ENCODE data around the gene ZBTB1. TPM values are rescaled to one million over a fixed set of nuclear protein-coding genes. Genes with fewer than 3 reads are reported as not detected.

The ZBTB1 gene
- total and polyA plus RNA-seq, 2 experiments from 2014 or later = 28.5 to 31.4 TPM

- DNase-seq (ENCODE audit: low read depth in 1 of 2, low spot score in 1 of 2) = peak; percentile 95 to 96
Measured at GRCh38 chr14:64503434-64504309, 898 bp upstream of the ZBTB1 start, which contains the start of gene ZBTB25. Gene ZBTB25 (minus strand): TSS chr14:64503838. CDS start chr14:64490533, 13,305 bp downstream.

GRCh38 chr14:64504897-64505794, 576 bp downstream of the ZBTB1 start:
- H3K27me3 ChIP-seq = no peaks in the 10 kb centered on the region
- H3K36me3 ChIP-seq = no peaks in the 10 kb centered on the region
- peak; percentile 91 to 94 for DNase-seq (ENCODE audit: low read depth in 1 of 2, low spot score in 1 of 2)
- peak overlapping the region; percentile 65 for H3K4me3 ChIP-seq
- H3K9me3 ChIP-seq (ENCODE audit: low read depth) = no peaks in the 10 kb centered on the region
- H3K4me1 ChIP-seq (ENCODE audit: low read depth) = peaks cover 31% of the 10 kb centered on the region
- TF ChIP-seq, protein P1, sequence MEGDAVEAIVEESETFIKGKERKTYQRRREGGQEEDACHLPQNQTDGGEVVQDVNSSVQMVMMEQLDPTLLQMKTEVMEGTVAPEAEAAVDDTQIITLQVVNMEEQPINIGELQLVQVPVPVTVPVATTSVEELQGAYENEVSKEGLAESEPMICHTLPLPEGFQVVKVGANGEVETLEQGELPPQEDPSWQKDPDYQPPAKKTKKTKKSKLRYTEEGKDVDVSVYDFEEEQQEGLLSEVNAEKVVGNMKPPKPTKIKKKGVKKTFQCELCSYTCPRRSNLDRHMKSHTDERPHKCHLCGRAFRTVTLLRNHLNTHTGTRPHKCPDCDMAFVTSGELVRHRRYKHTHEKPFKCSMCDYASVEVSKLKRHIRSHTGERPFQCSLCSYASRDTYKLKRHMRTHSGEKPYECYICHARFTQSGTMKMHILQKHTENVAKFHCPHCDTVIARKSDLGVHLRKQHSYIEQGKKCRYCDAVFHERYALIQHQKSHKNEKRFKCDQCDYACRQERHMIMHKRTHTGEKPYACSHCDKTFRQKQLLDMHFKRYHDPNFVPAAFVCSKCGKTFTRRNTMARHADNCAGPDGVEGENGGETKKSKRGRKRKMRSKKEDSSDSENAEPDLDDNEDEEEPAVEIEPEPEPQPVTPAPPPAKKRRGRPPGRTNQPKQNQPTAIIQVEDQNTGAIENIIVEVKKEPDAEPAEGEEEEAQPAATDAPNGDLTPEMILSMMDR (IDR thresholded peaks at IDR 0.05; ENCODE audit: low read depth, low read length) = no peak
- peak overlapping the region; percentile 98 for H3K27ac ChIP-seq

More at GRCh38 chr14:64503434-64504309, 898 bp upstream of the ZBTB1 start, which contains the start of gene ZBTB25:
- peak within 1 kb of the TSS; percentile 98 for H3K27ac ChIP-seq
- TF ChIP-seq, protein P1 (IDR thresholded peaks at IDR 0.05; ENCODE audit: low read depth, low read length) = no peak
- H3K36me3 ChIP-seq = no peaks in the 10 kb centered on the region
- H3K9me3 ChIP-seq (ENCODE audit: low read depth) = no peaks in the 10 kb centered on the region
- no peaks in the 10 kb centered on the region for H3K27me3 ChIP-seq
- H3K4me3 ChIP-seq = peak within 1 kb of the TSS; percentile 65
- peaks cover 29% of the 10 kb centered on the region for H3K4me1 ChIP-seq (ENCODE audit: low read depth)

DNA sequence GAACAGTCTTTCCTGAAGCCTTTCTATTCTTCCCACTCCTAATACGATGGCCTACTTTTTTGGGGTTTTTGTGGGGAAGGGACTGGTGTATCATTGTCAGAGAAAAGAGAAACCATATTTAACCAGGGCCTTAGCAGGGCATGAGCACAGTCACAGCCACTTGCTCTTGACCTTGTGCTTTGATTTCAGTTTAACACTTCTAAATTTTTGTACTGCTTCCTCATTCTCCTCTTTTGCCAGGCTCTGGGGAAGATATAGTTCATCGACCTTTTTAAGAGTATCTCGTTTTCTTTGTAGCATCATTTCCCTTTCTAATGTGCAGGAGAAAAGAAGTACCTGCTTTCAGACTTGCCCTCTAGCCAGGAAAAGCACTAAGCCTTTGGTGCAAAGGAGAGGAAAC, 2.2 kb downstream of the ZBTB1 start:
- no peak overlapping the region for H3K4me3 ChIP-seq
- DNase-seq (ENCODE audit: low read depth in 1 of 2, low spot score in 1 of 2) = no peak
- TF ChIP-seq, protein P1 (IDR thresholded peaks at IDR 0.05; ENCODE audit: low read depth, low read length) = no peak
- H3K27ac ChIP-seq = no peak overlapping the region
- peaks cover 31% of the 10 kb centered on the region for H3K4me1 ChIP-seq (ENCODE audit: low read depth)
- H3K36me3 ChIP-seq = no peaks in the 10 kb centered on the region
- H3K9me3 ChIP-seq (ENCODE audit: low read depth) = no peaks in the 10 kb centered on the region
- no peaks in the 10 kb centered on the region for H3K27me3 ChIP-seq

DNA sequence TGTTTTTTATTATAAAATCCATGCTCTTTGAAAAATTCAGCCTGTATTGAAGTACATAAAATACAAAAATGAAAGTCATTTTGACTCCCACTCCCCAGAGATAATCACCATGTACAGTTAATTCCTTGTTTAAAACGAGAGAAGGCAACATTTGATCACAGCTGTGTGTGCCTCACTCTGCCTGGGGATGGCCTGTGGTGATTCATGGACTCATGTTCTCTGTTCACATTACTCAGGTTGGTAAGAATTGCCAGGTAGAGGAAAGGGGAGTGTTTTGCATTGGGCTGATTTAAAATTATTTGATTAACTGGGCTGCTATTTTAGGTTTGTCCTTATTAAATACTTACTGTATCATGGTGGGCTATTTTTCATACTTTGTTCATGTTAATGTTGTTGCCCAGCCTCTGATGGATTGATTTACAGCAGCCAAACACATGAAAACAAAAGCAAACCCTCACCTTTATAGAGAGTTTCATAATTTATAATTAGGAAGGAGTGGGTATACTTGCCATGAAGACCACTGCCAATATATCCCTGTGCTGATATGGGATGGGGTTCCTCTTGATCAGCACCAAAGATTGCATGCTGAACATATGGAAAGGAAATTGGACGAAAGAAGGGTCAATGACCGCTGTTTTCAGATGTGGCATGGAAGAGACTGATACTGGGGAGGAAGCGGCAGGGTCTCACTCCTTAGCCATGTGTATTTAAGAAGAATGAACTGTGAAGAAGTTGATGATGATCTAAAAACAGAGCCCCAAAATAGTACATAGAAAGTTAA, 3.0 kb downstream of the ZBTB1 start:
- Histone ChIP-seq H3K4me1 (ENCODE audit: low read depth) (peaks cover 26% of the 10 kb centered on the region), H3K9me3 (ENCODE audit: low read depth) (no peaks in the 10 kb centered on the region), H3K27ac (no peak overlapping the region), H3K27me3 (no peaks in the 10 kb centered on the region), H3K4me3 (no peak overlapping the region), H3K36me3 (no peaks in the 10 kb centered on the region)
- DNase-seq (ENCODE audit: low read depth in 1 of 2, low spot score in 1 of 2) = peak in 1 of 2 donors; percentile 17
- TF ChIP-seq, protein P1 (IDR thresholded peaks at IDR 0.05; ENCODE audit: low read depth, low read length) = no peak

Data from cardiac muscle cell (in vitro differentiated cells and primary cell).